Mesenchymal stem cell (in vitro differentiated cells and primary cell): ENCODE measurements around the gene CCDC152.

Experiments used
- DNase-seq: peaks from one replicate; pipeline ENCODE4 v3.0.0-alpha.2; 2013
- H2AFZ ChIP-seq: one replicate; pipeline ENCODE4 v1.6.1; 2013; ENCODE audit warnings: low read depth, mild to moderate bottlenecking, control low read depth, inconsistent platforms, low read length, moderate library complexity
- H2AK5ac ChIP-seq: 2 replicates; pipeline ENCODE4 v1.6.1; 2013; ENCODE audit warnings: low read length, moderate library complexity, mild to moderate bottlenecking, inconsistent platforms; ENCODE audit not compliant: severe bottlenecking
- H2BK120ac ChIP-seq: one replicate; pipeline ENCODE4 v1.6.1; 2013; ENCODE audit warnings: low read depth, mild to moderate bottlenecking, inconsistent platforms, low read length, moderate library complexity
- H2BK12ac ChIP-seq, 2 experiments: one replicate each; pipeline ENCODE4 v1.6.1; 2013; ENCODE audit warnings: inconsistent platforms in 2 of 2, low read length in 2 of 2, mild to moderate bottlenecking in 2 of 2, moderate library complexity in 2 of 2, control low read depth in 1 of 2
- H2BK15ac ChIP-seq: one replicate; pipeline ENCODE4 v1.6.1; 2013; ENCODE audit warnings: mild to moderate bottlenecking, low read depth, inconsistent platforms; ENCODE audit not compliant: poor library complexity, severe bottlenecking
- H2BK5ac ChIP-seq: 2 replicates; pipeline ENCODE4 v1.6.1; 2013; ENCODE audit warnings: low read depth, mild to moderate bottlenecking, low read length, control low read depth, inconsistent platforms; ENCODE audit not compliant: poor library complexity, severe bottlenecking
- H3K14ac ChIP-seq, 2 experiments: one replicate each; pipeline ENCODE4 v1.6.1; 2013; ENCODE audit warnings: inconsistent platforms in 2 of 2, low read length in 2 of 2, control low read depth in 1 of 2, mild to moderate bottlenecking in 1 of 2, moderate library complexity in 1 of 2
- H3K18ac ChIP-seq, 2 experiments: one replicate each; pipeline ENCODE4 v1.6.1; 2013; ENCODE audit warnings: inconsistent platforms in 2 of 2, low read length in 2 of 2, control low read depth in 1 of 2, low read depth in 1 of 2, mild to moderate bottlenecking in 1 of 2
- H3K23ac ChIP-seq, 2 experiments: one replicate each; pipeline ENCODE4 v1.6.1; 2013; ENCODE audit warnings: inconsistent platforms in 2 of 2, low read length in 2 of 2, mild to moderate bottlenecking in 2 of 2, moderate library complexity in 2 of 2, control low read depth in 1 of 2
- H3K27ac ChIP-seq: 2 replicates; pipeline ENCODE4 v1.5.1; 2013; ENCODE audit warnings: mild to moderate bottlenecking, moderate library complexity, low read length, control low read depth, inconsistent platforms; ENCODE audit not compliant: poor library complexity, severe bottlenecking
- H3K27me3 ChIP-seq, 2 experiments: 2 replicates each; pipeline versions ENCODE4 v1.6.1 to v1.7.0; 2013; ENCODE audit warnings: low read length in 2 of 2, mild to moderate bottlenecking in 2 of 2, moderate library complexity in 2 of 2, control low read depth in 1 of 2, inconsistent platforms in 1 of 2; ENCODE audit not compliant: control insufficient read depth in 1 of 2, insufficient read depth in 1 of 2
- H3K36me3 ChIP-seq, 2 experiments: 2 replicates each; pipeline versions ENCODE4 v1.6.1 to v1.7.0; 2013; ENCODE audit warnings: low read length in 2 of 2, control low read depth in 1 of 2, inconsistent platforms in 1 of 2, low read depth in 1 of 2, mild to moderate bottlenecking in 1 of 2; ENCODE audit not compliant: insufficient read depth in 2 of 2, control insufficient read depth in 1 of 2
- H3K4ac ChIP-seq, 2 experiments: one replicate each; pipeline ENCODE4 v1.6.1; 2013; ENCODE audit warnings: inconsistent platforms in 2 of 2, low read length in 2 of 2, mild to moderate bottlenecking in 2 of 2, moderate library complexity in 2 of 2, control low read depth in 1 of 2, low read depth in 1 of 2
- H3K4me1 ChIP-seq: 2 replicates; pipeline ENCODE4 v1.6.1; 2013; ENCODE audit warnings: low read depth, low read length, control low read depth; ENCODE audit not compliant: control insufficient read depth, insufficient read depth
- H3K4me2 ChIP-seq: 2 replicates; pipeline ENCODE4 v1.6.1; 2013; ENCODE audit warnings: low read length, mild to moderate bottlenecking, inconsistent platforms; ENCODE audit not compliant: poor library complexity, severe bottlenecking
- H3K4me3 ChIP-seq, 2 experiments: 2 replicates each; pipeline versions ENCODE4 v1.5.1 to v1.7.0; 2013; ENCODE audit warnings: low read length in 2 of 2, mild to moderate bottlenecking in 2 of 2, control low read depth in 1 of 2, low read depth in 1 of 2; ENCODE audit not compliant: insufficient read depth in 1 of 2
- H3K79me1 ChIP-seq: replicated peaks from 2 replicates; pipeline ENCODE4 v1.6.1; 2013; ENCODE audit warnings: mild to moderate bottlenecking, control low read depth, low read length, inconsistent platforms; ENCODE audit not compliant: poor library complexity, severe bottlenecking
- H3K9ac ChIP-seq: 2 replicates; pipeline ENCODE4 v1.7.0; 2013; ENCODE audit warnings: mild to moderate bottlenecking, low read length, moderate library complexity
- H3K9me3 ChIP-seq: 2 replicates; pipeline ENCODE4 v1.7.0; 2013; ENCODE audit warnings: mild to moderate bottlenecking, low read length; ENCODE audit not compliant: control insufficient read depth
- H4K8ac ChIP-seq: one replicate; pipeline ENCODE4 v1.6.1; 2013; ENCODE audit warnings: inconsistent platforms, mild to moderate bottlenecking, low read length, moderate library complexity
- H4K91ac ChIP-seq: one replicate; pipeline ENCODE4 v1.6.1; 2013; ENCODE audit warnings: mild to moderate bottlenecking, low read length, inconsistent platforms
- WGBS: methylation state at CpG from one replicate; pipeline ENCODE4 v1.1.7; 2013; ENCODE audit warnings: mixed read lengths; 5-methylcytosine and 5-hydroxymethylcytosine counted together

CCDC152 gene

DNA sequence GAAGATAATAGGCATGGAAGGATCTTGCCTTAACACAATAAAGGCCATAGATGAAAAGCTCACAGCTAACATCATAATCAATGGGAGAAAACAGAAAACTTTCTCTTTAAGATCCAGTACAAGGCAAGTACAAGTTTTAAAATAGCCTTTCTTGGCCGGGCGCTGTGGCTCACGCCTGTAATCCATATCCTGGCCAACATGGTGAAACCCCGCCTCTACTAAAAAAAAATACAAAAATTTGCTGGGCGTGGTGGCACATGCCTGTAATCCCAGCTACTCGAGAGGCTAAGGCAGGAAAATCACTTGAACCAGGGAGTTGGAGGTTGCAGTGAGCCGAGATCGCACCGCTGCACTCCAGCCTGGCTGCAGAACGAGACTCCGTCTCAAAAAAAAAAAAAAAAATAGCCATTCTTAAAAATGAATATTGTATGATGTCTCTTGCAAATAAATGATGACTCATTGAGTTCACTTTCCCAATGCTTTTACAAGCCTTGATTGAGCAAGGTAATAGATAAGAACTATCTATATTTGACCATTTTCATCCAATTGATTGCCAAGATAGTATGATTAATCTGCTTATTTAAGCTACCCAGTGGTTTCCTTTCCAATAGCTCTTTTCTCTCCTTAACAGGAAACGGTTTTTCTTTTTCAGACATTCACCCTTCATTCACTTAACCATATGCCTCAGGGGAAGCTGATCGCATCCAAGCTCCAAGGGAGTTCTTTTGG is 15.8 kb downstream of the CCDC152 start:
- Histone ChIP-seq H2AFZ (no peak overlapping the region), H2BK5ac (no peak overlapping the region), H2AK5ac (no peak overlapping the region), H3K36me3 (no peaks in the 10 kb centered on the region), H3K23ac (no peak overlapping the region), H3K4ac (no peak overlapping the region), H3K4me2 (no peak overlapping the region), H2BK12ac (no peak overlapping the region), H3K4me1 (no peaks in the 10 kb centered on the region), H3K4me3 (peak overlapping the region in 1 of 2 experiments; percentile 71), H3K27me3 (no peaks in the 10 kb centered on the region), H3K79me1 (no peaks in the 10 kb centered on the region), H3K9me3 (peaks cover 6% of the 10 kb centered on the region), H2BK15ac (no peak overlapping the region), H3K9ac (peak overlapping the region; percentile 62), H4K8ac (no peak overlapping the region), H2BK120ac (no peak overlapping the region), H4K91ac (no peak overlapping the region), H3K14ac (no peak overlapping the region), H3K18ac (no peak overlapping the region), H3K27ac (no peak overlapping the region)
- no peak for DNase-seq
- WGBS: 83% methylated on average over 7 of the region's 13 CpGs

DNA sequence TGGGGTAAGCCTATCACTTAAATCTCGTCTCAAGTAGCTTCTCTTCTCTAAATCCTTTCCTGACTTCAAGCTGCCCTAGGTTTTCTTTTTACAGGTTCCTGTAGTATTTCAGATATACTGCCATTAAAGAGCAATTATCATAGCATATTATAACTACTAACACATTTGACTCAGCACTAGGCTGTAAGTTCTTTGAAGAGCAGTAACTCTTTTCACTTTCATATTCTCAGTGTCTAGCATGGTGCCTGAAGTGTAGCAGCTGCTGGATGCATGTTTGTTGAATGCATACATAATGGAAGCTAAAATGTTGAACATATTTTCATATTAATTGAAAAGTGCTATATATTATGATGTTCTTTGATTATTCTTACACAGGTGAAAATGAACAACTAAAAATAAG is 22.5 kb downstream of the CCDC152 start:
- Histone ChIP-seq H2BK5ac (no peak overlapping the region), H3K4ac (no peak overlapping the region), H3K4me3 (no peak overlapping the region), H2BK120ac (no peak overlapping the region), H3K27me3 (no peaks in the 10 kb centered on the region), H3K36me3 (no peaks in the 10 kb centered on the region), H4K91ac (no peak overlapping the region), H2BK12ac (no peak overlapping the region), H2AK5ac (no peak overlapping the region), H3K9me3 (no peaks in the 10 kb centered on the region), H3K4me1 (no peaks in the 10 kb centered on the region), H3K79me1 (no peaks in the 10 kb centered on the region), H2BK15ac (no peak overlapping the region), H3K18ac (no peak overlapping the region), H2AFZ (no peak overlapping the region), H3K23ac (no peak overlapping the region), H3K14ac (no peak overlapping the region), H3K4me2 (no peak overlapping the region), H3K9ac (no peak overlapping the region), H4K8ac (no peak overlapping the region), H3K27ac (no peak overlapping the region)
- DNase-seq: no peak
- WGBS: 60% methylated on average over 1 of the region's 1 CpG

DNA sequence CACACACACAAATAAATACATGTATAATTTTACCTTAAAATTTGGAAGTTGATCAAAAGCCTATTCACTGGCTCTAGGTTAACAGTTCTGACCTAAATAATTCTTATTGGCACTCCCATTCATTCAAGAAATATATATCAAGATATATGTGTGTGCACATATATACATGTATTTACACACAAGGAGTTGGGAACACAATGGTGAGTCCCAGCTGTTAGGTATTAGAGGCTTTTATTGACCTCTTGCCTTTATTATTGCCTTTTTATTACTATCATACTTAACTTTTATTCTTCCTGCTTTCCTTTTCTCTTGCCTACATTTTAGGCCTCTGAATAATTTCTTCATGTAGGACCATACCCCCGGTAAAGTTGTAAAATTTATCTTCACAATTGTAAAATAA is 25.0 kb downstream of the CCDC152 start:
- H3K27ac ChIP-seq: no peak overlapping the region
- H3K4me1 ChIP-seq: no peaks in the 10 kb centered on the region
- peaks cover 14% of the 10 kb centered on the region for H3K9me3 ChIP-seq
- 54% methylated on average over 1 of the region's 1 CpG for WGBS
- H2BK12ac ChIP-seq: no peak overlapping the region
- H3K4me2 ChIP-seq: no peak overlapping the region
- H3K23ac ChIP-seq: no peak overlapping the region
- H3K4ac ChIP-seq: no peak overlapping the region
- H2AK5ac ChIP-seq: no peak overlapping the region
- H3K27me3 ChIP-seq: no peaks in the 10 kb centered on the region
- H3K14ac ChIP-seq: no peak overlapping the region
- H3K18ac ChIP-seq: no peak overlapping the region
- no peaks in the 10 kb centered on the region for H3K79me1 ChIP-seq
- no peak overlapping the region for H2AFZ ChIP-seq
- no peak overlapping the region for H4K8ac ChIP-seq
- H2BK15ac ChIP-seq: no peak overlapping the region
- no peaks in the 10 kb centered on the region for H3K36me3 ChIP-seq
- H3K4me3 ChIP-seq: no peak overlapping the region
- no peak overlapping the region for H4K91ac ChIP-seq
- H2BK120ac ChIP-seq: no peak overlapping the region
- no peak for DNase-seq
- no peak overlapping the region for H2BK5ac ChIP-seq
- H3K9ac ChIP-seq: no peak overlapping the region

DNA sequence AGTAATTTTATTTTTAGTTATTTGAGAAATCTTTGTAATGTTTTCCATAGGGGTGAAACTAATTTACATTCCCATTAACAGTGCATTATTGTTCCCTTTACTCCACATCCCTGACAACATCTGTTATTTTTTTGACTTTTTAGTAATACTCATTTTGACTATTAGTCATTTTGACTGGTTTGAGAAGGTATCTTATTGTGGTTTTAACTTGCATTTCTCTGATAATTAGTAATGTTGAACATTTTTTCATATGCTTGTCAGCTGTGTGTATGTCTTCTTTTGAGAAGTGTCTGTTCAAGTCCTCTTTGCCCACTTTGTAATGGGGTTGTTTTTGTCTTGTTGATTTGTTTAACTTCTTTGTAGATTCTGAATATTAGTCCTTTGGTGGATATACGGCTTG is 27.5 kb downstream of the CCDC152 start:
- no peak overlapping the region for H3K4me2 ChIP-seq
- H3K79me1 ChIP-seq: no peaks in the 10 kb centered on the region
- no peak overlapping the region for H2BK15ac ChIP-seq
- H3K18ac ChIP-seq: no peak overlapping the region
- H4K91ac ChIP-seq: no peak overlapping the region
- H3K9me3 ChIP-seq: peaks cover 39% of the 10 kb centered on the region
- no peak overlapping the region for H3K27ac ChIP-seq
- H3K4me1 ChIP-seq: no peaks in the 10 kb centered on the region
- H2AFZ ChIP-seq: no peak overlapping the region
- no peak overlapping the region for H2BK5ac ChIP-seq
- no peak overlapping the region for H3K4ac ChIP-seq
- H2AK5ac ChIP-seq: no peak overlapping the region
- no peak overlapping the region for H3K9ac ChIP-seq
- 77% methylated on average over 1 of the region's 1 CpG for WGBS
- DNase-seq: no peak
- H2BK120ac ChIP-seq: no peak overlapping the region
- no peak overlapping the region for H4K8ac ChIP-seq
- H3K4me3 ChIP-seq: no peak overlapping the region
- no peaks in the 10 kb centered on the region for H3K36me3 ChIP-seq
- H3K14ac ChIP-seq: no peak overlapping the region
- no peak overlapping the region for H2BK12ac ChIP-seq
- H3K27me3 ChIP-seq: no peaks in the 10 kb centered on the region
- no peak overlapping the region for H3K23ac ChIP-seq
